ENCODE results near the gene KHDC4.

Gene KHDC4

DNA sequence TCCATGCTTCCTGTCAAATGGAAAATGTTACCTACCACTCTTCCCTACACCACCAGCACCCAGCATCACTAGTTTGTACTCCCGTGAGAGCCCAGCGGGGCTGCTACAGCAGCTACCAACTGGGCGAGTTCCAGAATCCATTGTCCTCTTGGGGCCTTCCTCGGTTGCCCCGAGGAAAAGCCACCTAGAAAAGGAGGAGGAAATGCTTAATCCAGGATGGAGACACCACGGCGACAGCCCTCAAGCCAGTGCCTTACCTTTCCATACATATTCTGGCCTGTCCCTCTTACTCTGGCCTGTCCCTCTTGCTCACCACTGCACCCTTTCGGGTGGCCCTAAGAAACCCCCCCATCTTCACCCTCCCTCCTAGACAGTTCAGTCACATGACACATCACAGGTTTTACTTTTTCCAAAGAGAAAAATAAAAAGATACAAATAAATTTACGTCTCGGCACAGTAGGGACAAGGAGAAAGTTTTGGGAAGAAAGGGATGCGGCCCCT lies 23.5 kb downstream of the KHDC4 start (continued):
- TF ChIP-seq, protein P1, sequence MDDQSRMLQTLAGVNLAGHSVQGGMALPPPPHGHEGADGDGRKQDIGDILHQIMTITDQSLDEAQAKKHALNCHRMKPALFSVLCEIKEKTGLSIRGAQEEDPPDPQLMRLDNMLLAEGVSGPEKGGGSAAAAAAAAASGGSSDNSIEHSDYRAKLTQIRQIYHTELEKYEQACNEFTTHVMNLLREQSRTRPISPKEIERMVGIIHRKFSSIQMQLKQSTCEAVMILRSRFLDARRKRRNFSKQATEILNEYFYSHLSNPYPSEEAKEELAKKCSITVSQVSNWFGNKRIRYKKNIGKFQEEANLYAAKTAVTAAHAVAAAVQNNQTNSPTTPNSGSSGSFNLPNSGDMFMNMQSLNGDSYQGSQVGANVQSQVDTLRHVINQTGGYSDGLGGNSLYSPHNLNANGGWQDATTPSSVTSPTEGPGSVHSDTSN (CRISPR knock-in tag; IDR thresholded peaks at IDR 0.05), result no peak
- TF ChIP-seq ZNF76 (tag by site-specific recombination; IDR thresholded peaks at IDR 0.05; ENCODE audit: borderline replicate concordance, low read depth) (peak; percentile 79), ZFP41 (tag by site-specific recombination; IDR thresholded peaks at IDR 0.05; ENCODE audit: borderline replicate concordance) (no peak), ZEB2 (tag by site-specific recombination; IDR thresholded peaks at IDR 0.05) (no peak), ZNF624 (tag by site-specific recombination; IDR thresholded peaks at IDR 0.05) (no peak), ZBTB1 (tag by site-specific recombination; IDR thresholded peaks at IDR 0.05) (no peak), ZFP69B (tag by site-specific recombination; IDR thresholded peaks at IDR 0.05) (no peak), GLIS2 (tag by site-specific recombination; IDR thresholded peaks at IDR 0.05) (peak; percentile 75), ZBTB20 (tag by site-specific recombination; IDR thresholded peaks at IDR 0.05) (peak; percentile 47; the same call in 1 of the 2 replicates), ZNF549 (tag by site-specific recombination; IDR thresholded peaks at IDR 0.05) (no peak), ZNF366 (tag by site-specific recombination; conservative IDR thresholded peaks at IDR 0.05) (0 out of 2 replicates have a peak, but pooled peaks have one; percentile 20), ZXDB (tag by site-specific recombination; IDR thresholded peaks at IDR 0.05) (peak; percentile 100), ZNF654 (tag by site-specific recombination; IDR thresholded peaks at IDR 0.05; ENCODE audit: low read depth) (no peak), ZNF211 (tag by site-specific recombination; IDR thresholded peaks at IDR 0.05; ENCODE audit: low read depth) (no peak), ZNF423 (tag by site-specific recombination; IDR thresholded peaks at IDR 0.05) (peak; percentile 55; the same call in 1 of the 2 replicates), ZNF391 (tag by site-specific recombination; IDR thresholded peaks at IDR 0.05; ENCODE audit: borderline replicate concordance, low read depth) (no peak), GLIS1 (tag by site-specific recombination; IDR thresholded peaks at IDR 0.05) (0 out of 2 replicates have a peak, but pooled peaks have one; percentile 19)
- TF ChIP-seq, protein P2, sequence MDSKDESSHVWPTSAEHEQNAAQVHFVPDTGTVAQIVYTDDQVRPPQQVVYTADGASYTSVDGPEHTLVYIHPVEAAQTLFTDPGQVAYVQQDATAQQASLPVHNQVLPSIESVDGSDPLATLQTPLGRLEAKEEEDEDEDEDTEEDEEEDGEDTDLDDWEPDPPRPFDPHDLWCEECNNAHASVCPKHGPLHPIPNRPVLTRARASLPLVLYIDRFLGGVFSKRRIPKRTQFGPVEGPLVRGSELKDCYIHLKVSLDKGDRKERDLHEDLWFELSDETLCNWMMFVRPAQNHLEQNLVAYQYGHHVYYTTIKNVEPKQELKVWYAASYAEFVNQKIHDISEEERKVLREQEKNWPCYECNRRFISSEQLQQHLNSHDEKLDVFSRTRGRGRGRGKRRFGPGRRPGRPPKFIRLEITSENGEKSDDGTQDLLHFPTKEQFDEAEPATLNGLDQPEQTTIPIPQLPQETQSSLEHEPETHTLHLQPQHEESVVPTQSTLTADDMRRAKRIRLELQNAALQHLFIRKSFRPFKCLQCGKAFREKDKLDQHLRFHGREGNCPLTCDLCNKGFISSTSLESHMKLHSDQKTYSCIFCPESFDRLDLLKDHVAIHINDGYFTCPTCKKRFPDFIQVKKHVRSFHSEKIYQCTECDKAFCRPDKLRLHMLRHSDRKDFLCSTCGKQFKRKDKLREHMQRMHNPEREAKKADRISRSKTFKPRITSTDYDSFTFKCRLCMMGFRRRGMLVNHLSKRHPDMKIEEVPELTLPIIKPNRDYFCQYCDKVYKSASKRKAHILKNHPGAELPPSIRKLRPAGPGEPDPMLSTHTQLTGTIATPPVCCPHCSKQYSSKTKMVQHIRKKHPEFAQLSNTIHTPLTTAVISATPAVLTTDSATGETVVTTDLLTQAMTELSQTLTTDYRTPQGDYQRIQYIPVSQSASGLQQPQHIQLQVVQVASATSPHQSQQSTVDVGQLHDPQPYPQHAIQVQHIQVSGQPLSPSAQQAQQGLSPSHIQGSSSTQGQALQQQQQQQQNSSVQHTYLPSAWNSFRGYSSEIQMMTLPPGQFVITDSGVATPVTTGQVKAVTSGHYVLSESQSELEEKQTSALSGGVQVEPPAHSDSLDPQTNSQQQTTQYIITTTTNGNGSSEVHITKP (tag by site-specific recombination; IDR thresholded peaks at IDR 0.05), result peak; percentile 68
- TF ChIP-seq, protein P3, sequence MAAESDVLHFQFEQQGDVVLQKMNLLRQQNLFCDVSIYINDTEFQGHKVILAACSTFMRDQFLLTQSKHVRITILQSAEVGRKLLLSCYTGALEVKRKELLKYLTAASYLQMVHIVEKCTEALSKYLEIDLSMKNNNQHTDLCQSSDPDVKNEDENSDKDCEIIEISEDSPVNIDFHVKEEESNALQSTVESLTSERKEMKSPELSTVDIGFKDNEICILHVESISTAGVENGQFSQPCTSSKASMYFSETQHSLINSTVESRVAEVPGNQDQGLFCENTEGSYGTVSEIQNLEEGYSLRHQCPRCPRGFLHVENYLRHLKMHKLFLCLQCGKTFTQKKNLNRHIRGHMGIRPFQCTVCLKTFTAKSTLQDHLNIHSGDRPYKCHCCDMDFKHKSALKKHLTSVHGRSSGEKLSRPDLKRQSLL (tag by site-specific recombination; IDR thresholded peaks at IDR 0.05), result no peak
- TF ChIP-seq, protein P4, sequence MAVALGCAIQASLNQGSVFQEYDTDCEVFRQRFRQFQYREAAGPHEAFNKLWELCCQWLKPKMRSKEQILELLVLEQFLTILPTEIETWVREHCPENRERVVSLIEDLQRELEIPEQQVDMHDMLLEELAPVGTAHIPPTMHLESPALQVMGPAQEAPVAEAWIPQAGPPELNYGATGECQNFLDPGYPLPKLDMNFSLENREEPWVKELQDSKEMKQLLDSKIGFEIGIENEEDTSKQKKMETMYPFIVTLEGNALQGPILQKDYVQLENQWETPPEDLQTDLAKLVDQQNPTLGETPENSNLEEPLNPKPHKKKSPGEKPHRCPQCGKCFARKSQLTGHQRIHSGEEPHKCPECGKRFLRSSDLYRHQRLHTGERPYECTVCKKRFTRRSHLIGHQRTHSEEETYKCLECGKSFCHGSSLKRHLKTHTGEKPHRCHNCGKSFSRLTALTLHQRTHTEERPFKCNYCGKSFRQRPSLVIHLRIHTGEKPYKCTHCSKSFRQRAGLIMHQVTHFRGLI (tag by site-specific recombination; IDR thresholded peaks at IDR 0.05), result 0 out of 2 replicates have a peak, but pooled peaks have one; percentile 32
- TF ChIP-seq, protein P5, sequence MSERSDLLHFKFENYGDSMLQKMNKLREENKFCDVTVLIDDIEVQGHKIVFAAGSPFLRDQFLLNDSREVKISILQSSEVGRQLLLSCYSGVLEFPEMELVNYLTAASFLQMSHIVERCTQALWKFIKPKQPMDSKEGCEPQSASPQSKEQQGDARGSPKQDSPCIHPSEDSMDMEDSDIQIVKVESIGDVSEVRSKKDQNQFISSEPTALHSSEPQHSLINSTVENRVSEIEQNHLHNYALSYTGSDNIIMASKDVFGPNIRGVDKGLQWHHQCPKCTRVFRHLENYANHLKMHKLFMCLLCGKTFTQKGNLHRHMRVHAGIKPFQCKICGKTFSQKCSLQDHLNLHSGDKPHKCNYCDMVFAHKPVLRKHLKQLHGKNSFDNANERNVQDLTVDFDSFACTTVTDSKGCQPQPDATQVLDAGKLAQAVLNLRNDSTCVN (tag by site-specific recombination; optimal IDR thresholded peaks at IDR 0.05), result peak; percentile 5

All from HEK293 (cell line).